HepG2 (cell line): ENCODE data around the gene GLB1L. TPM values are rescaled to one million over a fixed set of nuclear protein-coding genes. Genes with fewer than 3 reads are reported as not detected.

Experiments
- AGO1 ChIP-seq: fragments of 200-400 bp; formaldehyde crosslinking; IDR thresholded peaks from 2 replicates; pipeline ENCODE4 v1.6.1; 2017; ENCODE audit warnings: mild to moderate bottlenecking, low read depth, low read length, moderate library complexity; ENCODE audit not compliant: poor library complexity, severe bottlenecking
- CREM ChIP-seq, 2 experiments: sonication (generic) in 1 of 2; formaldehyde crosslinking in 1 of 2; IDR thresholded peaks; 2 replicates each; pipeline versions ENCODE4 v1.4.0 to v1.6.1; 2016 to 2020; ENCODE audit warnings: antibody characterized with exemption in 1 of 2, mild to moderate bottlenecking in 1 of 2, missing genetic modification reagents in 1 of 2
- DNMT1 ChIP-seq: sonication (generic); formaldehyde crosslinking; IDR thresholded peaks from 2 replicates; pipeline ENCODE4 v1.5.1; 2020; ENCODE audit warnings: mild to moderate bottlenecking, missing genetic modification reagents
- HIVEP1 ChIP-seq: sonication (generic); formaldehyde crosslinking; IDR thresholded peaks from 2 replicates; pipeline ENCODE4 v1.4.0; 2020; ENCODE audit warnings: mild to moderate bottlenecking, missing genetic modification reagents
- KDM3A ChIP-seq: IDR thresholded peaks from 2 replicates; pipeline ENCODE4 v1.6.1; 2018; ENCODE audit warnings: low read depth, missing compliant biosample characterization
- MEF2D ChIP-seq: sonication (generic); formaldehyde crosslinking; IDR thresholded peaks from 2 replicates; pipeline ENCODE4 v1.5.1; 2020; ENCODE audit warnings: mild to moderate bottlenecking, missing genetic modification reagents
- MYNN ChIP-seq: sonication (generic); formaldehyde crosslinking; IDR thresholded peaks from 2 replicates; pipeline ENCODE4 v1.4.0; 2020; ENCODE audit warnings: mild to moderate bottlenecking, low read depth, missing genetic modification reagents
- PAWR ChIP-seq: sonication (generic); formaldehyde crosslinking; IDR thresholded peaks from 2 replicates; pipeline ENCODE4 v1.4.0; 2020; ENCODE audit warnings: missing genetic modification reagents, mild to moderate bottlenecking, borderline replicate concordance
- PTBP1 ChIP-seq: fragments of 200-400 bp; formaldehyde crosslinking; IDR thresholded peaks from 2 replicates; pipeline ENCODE4 v1.6.1; 2018; ENCODE audit warnings: low read length, low read depth; ENCODE audit not compliant: poor library complexity, severe bottlenecking
- RELA ChIP-seq: sonication (generic); formaldehyde crosslinking; IDR thresholded peaks from 2 replicates; pipeline ENCODE4 v1.4.0; 2020; ENCODE audit warnings: missing genetic modification reagents
- SOX5 ChIP-seq: IDR thresholded peaks from 2 replicates; pipeline ENCODE4 v1.6.1; 2016; ENCODE audit warnings: borderline replicate concordance
- ZNF34 ChIP-seq: sonication (generic); formaldehyde crosslinking; IDR thresholded peaks from 2 replicates; pipeline ENCODE4 v1.4.0; 2020; ENCODE audit warnings: mild to moderate bottlenecking, missing genetic modification reagents, borderline replicate concordance
- ZNF557 ChIP-seq: sonication (generic); formaldehyde crosslinking; IDR thresholded peaks from 2 replicates; pipeline ENCODE4 v1.4.0; 2020; ENCODE audit warnings: missing genetic modification reagents
- ZNF713 ChIP-seq: sonication (generic); formaldehyde crosslinking; IDR thresholded peaks from 2 replicates; pipeline ENCODE4 v1.4.0; 2020; ENCODE audit warnings: mild to moderate bottlenecking, missing genetic modification reagents
- ZNF746 ChIP-seq: sonication (generic); formaldehyde crosslinking; IDR thresholded peaks from 2 replicates; pipeline ENCODE4 v1.8.0; 2022; ENCODE audit warnings: mild to moderate bottlenecking, missing genetic modification reagents
- ZNF761 ChIP-seq: sonication (generic); formaldehyde crosslinking; conservative IDR thresholded peaks from 2 replicates; pipeline ENCODE4 v1.4.0; 2020; ENCODE audit warnings: mild to moderate bottlenecking, missing genetic modification reagents
- ZSCAN20 ChIP-seq: sonication (generic); formaldehyde crosslinking; IDR thresholded peaks from 2 replicates; pipeline ENCODE4 v1.4.0; 2020; ENCODE audit warnings: missing genetic modification reagents, mild to moderate bottlenecking, borderline replicate concordance
- polyA plus RNA-seq, 8 experiments: library from polyadenylated mRNA; depleted of rRNA in 3 of 8; stranded (reverse) in 7 of 8; unstranded in 1 of 8; fragments of >200 nt; fragmentation: Illumina TruSeq in 4 of 8; extraction: Trizol in 4 of 8; gene quantifications; 2 replicates each; pipeline versions ENCODE4 v1.2.1 to v1.2.3, GENCODE V29; 2011 to 2016; ENCODE audit warnings: low read depth in 4 of 8, missing spikeins in 1 of 8, mixed read lengths in 1 of 8; ENCODE audit not compliant: insufficient read depth in 1 of 8
- total RNA-seq, 5 experiments: library from RNA; depleted of rRNA; stranded (reverse); fragments of >200 nt; fragmentation: Illumina TruSeq; extraction: Trizol; gene quantifications; 2 replicates each; pipeline ENCODE4 v1.2.3, GENCODE V29; 2016; ENCODE audit warnings: low read depth in 1 of 5
- TF ChIP-seq, protein P1 (sequence below): sonication (generic); formaldehyde crosslinking; IDR thresholded peaks from 2 replicates; pipeline ENCODE4 v1.4.0; 2020; ENCODE audit warnings: missing genetic modification reagents
- TF ChIP-seq, protein P2 (sequence below): sonication (generic); formaldehyde crosslinking; IDR thresholded peaks from 2 replicates; pipeline ENCODE4 v1.5.1; 2020; ENCODE audit warnings: missing genetic modification reagents, mild to moderate bottlenecking, borderline replicate concordance
- TF ChIP-seq, protein P3 (sequence below): sonication (generic); formaldehyde crosslinking; conservative IDR thresholded peaks from 2 replicates; pipeline ENCODE4 v1.4.0; 2020; ENCODE audit warnings: missing genetic modification reagents
- TF ChIP-seq, protein P4 (sequence below): sonication (generic); formaldehyde crosslinking; IDR thresholded peaks from 2 replicates; pipeline ENCODE4 v1.9.0; 2022; ENCODE audit warnings: missing genetic modification reagents, mild to moderate bottlenecking, borderline replicate concordance
- TF ChIP-seq, protein P5 (sequence below): sonication (generic); formaldehyde crosslinking; IDR thresholded peaks from 2 replicates; pipeline ENCODE4 v1.5.0; 2020; ENCODE audit warnings: missing genetic modification reagents

The GLB1L gene
- total and polyA plus RNA-seq, 2 of the 13 experiments (the other 11 are each of a cell fraction or from before 2014, with no cell fraction given) = 6.8 to 7.3 TPM

DNA sequence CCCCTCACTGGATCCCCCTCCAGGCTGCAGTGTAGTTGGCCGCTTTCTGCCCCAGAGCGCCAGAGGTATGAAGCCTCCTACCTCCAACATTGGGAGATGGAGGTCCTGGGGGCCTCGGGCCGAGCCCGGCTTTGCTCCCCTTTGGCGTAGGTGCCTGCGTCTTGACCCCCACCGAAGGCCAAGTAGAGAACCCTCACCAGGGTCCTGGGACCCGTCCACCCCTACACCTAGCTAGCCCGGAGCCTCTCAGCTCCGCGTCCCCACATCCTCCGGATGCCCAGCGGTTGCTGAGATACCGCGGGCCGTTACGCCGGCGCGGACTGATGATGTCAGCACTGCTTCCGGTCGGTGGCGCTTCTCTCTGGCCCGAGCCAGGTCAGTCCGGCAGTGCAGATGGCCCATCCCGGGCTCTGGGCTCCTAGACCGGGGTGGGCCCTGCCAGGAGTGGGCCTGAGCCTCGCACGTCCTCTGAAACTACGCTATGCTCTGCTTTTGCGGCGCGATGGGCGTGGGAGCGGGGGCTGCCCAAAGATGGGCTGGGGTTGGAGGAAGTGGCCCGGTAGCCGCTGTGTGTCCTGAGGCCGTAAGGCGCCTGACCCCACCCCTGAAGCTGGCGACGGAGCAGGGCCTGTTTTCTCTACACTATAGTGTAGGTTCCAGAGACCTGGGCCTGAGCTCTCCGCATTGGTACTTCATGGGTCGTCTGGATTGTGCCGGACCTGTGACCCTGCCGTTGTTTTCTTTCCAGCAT, at the start of gene GLB1L, which contains the start of gene STK16 (continued):
- TF ChIP-seq ZNF746 (CRISPR knock-in tag) (0 out of 2 replicates have a peak, but pooled peaks have one; percentile 87), ZNF761 (peak; percentile 60; the same call in 1 of the 2 replicates), PAWR (CRISPR knock-in tag) (peak; percentile 82; the same call in 1 of the 2 replicates), DNMT1 (peak; percentile 75; the same call in 1 of the 2 replicates), MYNN (CRISPR knock-in tag) (peak; percentile 84; the same call in 1 of the 2 replicates), ZSCAN20 (CRISPR knock-in tag) (peak; percentile 90), ZNF713 (peak; percentile 83; the same call in 1 of the 2 replicates), KDM3A (CRISPR knock-in tag) (peak; percentile 84; the same call in 1 of the 2 replicates), PTBP1 (peak; percentile 54), ZNF34 (CRISPR knock-in tag) (peak; percentile 87), RELA (CRISPR knock-in tag) (peak; percentile 90), AGO1 (peak; percentile 43), SOX5 (CRISPR knock-in tag) (0 out of 2 replicates have a peak, but pooled peaks have one; percentile 54), ZNF557 (CRISPR knock-in tag) (no peak), MEF2D (peak; percentile 88), HIVEP1 (CRISPR knock-in tag) (peak; percentile 85; the same call in 1 of the 2 replicates), CREM (IDR thresholded peaks at IDR 0.05) (peak; percentile 99), CREM (CRISPR knock-in tag; IDR thresholded peaks at IDR 0.05) (peak; percentile 93)
- TF ChIP-seq, protein P1, sequence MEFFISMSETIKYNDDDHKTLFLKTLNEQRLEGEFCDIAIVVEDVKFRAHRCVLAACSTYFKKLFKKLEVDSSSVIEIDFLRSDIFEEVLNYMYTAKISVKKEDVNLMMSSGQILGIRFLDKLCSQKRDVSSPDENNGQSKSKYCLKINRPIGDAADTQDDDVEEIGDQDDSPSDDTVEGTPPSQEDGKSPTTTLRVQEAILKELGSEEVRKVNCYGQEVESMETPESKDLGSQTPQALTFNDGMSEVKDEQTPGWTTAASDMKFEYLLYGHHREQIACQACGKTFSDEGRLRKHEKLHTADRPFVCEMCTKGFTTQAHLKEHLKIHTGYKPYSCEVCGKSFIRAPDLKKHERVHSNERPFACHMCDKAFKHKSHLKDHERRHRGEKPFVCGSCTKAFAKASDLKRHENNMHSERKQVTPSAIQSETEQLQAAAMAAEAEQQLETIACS (CRISPR knock-in tag) = peak; percentile 62
- TF ChIP-seq, protein P2, sequence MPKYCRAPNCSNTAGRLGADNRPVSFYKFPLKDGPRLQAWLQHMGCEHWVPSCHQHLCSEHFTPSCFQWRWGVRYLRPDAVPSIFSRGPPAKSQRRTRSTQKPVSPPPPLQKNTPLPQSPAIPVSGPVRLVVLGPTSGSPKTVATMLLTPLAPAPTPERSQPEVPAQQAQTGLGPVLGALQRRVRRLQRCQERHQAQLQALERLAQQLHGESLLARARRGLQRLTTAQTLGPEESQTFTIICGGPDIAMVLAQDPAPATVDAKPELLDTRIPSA (CRISPR knock-in tag) = peak; percentile 95; the same call in 1 of the 2 replicates
- TF ChIP-seq, protein P3, sequence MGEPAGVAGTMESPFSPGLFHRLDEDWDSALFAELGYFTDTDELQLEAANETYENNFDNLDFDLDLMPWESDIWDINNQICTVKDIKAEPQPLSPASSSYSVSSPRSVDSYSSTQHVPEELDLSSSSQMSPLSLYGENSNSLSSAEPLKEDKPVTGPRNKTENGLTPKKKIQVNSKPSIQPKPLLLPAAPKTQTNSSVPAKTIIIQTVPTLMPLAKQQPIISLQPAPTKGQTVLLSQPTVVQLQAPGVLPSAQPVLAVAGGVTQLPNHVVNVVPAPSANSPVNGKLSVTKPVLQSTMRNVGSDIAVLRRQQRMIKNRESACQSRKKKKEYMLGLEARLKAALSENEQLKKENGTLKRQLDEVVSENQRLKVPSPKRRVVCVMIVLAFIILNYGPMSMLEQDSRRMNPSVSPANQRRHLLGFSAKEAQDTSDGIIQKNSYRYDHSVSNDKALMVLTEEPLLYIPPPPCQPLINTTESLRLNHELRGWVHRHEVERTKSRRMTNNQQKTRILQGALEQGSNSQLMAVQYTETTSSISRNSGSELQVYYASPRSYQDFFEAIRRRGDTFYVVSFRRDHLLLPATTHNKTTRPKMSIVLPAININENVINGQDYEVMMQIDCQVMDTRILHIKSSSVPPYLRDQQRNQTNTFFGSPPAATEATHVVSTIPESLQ = 0 out of 2 replicates have a peak, but pooled peaks have one; percentile 61
- TF ChIP-seq, protein P4, sequence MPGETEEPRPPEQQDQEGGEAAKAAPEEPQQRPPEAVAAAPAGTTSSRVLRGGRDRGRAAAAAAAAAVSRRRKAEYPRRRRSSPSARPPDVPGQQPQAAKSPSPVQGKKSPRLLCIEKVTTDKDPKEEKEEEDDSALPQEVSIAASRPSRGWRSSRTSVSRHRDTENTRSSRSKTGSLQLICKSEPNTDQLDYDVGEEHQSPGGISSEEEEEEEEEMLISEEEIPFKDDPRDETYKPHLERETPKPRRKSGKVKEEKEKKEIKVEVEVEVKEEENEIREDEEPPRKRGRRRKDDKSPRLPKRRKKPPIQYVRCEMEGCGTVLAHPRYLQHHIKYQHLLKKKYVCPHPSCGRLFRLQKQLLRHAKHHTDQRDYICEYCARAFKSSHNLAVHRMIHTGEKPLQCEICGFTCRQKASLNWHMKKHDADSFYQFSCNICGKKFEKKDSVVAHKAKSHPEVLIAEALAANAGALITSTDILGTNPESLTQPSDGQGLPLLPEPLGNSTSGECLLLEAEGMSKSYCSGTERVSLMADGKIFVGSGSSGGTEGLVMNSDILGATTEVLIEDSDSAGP = peak; percentile 95; the same call in 1 of the 2 replicates
- TF ChIP-seq, protein P5, sequence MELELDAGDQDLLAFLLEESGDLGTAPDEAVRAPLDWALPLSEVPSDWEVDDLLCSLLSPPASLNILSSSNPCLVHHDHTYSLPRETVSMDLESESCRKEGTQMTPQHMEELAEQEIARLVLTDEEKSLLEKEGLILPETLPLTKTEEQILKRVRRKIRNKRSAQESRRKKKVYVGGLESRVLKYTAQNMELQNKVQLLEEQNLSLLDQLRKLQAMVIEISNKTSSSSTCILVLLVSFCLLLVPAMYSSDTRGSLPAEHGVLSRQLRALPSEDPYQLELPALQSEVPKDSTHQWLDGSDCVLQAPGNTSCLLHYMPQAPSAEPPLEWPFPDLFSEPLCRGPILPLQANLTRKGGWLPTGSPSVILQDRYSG (CRISPR knock-in tag) = 0 out of 2 replicates have a peak, but pooled peaks have one; percentile 9
